ENCODE measurements around the gene PCBD1.
"Not testable (repeated sequence)": the region's sequence is repeated elsewhere in the genome, so short reads cannot be mapped to it uniquely, and the experiment has no call there.

Gene PCBD1

GRCh38 chr10:70925377-70926225 lies 37.2 kb upstream of the PCBD1 start:
- Histone ChIP-seq H3K79me2 (ENCODE audit: insufficient read depth, low read depth) (no peaks in the 10 kb centered on the region), H4K20me1 (ENCODE audit: insufficient read depth) (no peaks in the 10 kb centered on the region), H3K27me3 (ENCODE audit: insufficient read depth, low read depth) (peaks cover 8% of the 10 kb centered on the region; the same call in 1 of the 2 replicates), H2AFZ (ENCODE audit: low read depth) (peak overlapping the region; percentile 13; the same call in 1 of the 2 replicates), H3K36me3 (ENCODE audit: insufficient read depth) (no peaks in the 10 kb centered on the region), H3K4me1 (ENCODE audit: low read depth, poor library complexity, severe bottlenecking) (no peaks in the 10 kb centered on the region), H3K9ac (no peak overlapping the region), H3K27ac (no peak overlapping the region), H3K4me2 (no peak overlapping the region), H3K4me3 (IDR thresholded peaks at IDR 0.05; ENCODE audit: insufficient read depth, low read depth, low read length) (no peak overlapping the region)
- peak; percentile 93 for TF ChIP-seq CTCF (conservative IDR thresholded peaks at IDR 0.05; ENCODE audit: low read depth, low read length)

GRCh38 chr10:70923696-70924095 lies 35.3 kb upstream of the PCBD1 start:
- H3K36me3 ChIP-seq (ENCODE audit: insufficient read depth) = no peaks in the 10 kb centered on the region
- H3K79me2 ChIP-seq (ENCODE audit: insufficient read depth, low read depth) = no peaks in the 10 kb centered on the region
- H3K4me3 ChIP-seq (IDR thresholded peaks at IDR 0.05; ENCODE audit: insufficient read depth, low read depth, low read length) = no peak overlapping the region
- H2AFZ ChIP-seq (ENCODE audit: low read depth) = no peak overlapping the region
- no peak overlapping the region for H3K4me2 ChIP-seq
- H3K9ac ChIP-seq = no peak overlapping the region
- peaks cover 19% of the 10 kb centered on the region; the same call in 1 of the 2 replicates for H3K27me3 ChIP-seq (ENCODE audit: insufficient read depth, low read depth)
- H4K20me1 ChIP-seq (ENCODE audit: insufficient read depth) = no peaks in the 10 kb centered on the region
- TF ChIP-seq CTCF (conservative IDR thresholded peaks at IDR 0.05; ENCODE audit: low read depth, low read length) = no peak
- no peaks in the 10 kb centered on the region for H3K4me1 ChIP-seq (ENCODE audit: low read depth, poor library complexity, severe bottlenecking)
- H3K27ac ChIP-seq = no peak overlapping the region

GRCh38 chr10:70921285-70921684 lies 32.9 kb upstream of the PCBD1 start:
- Histone ChIP-seq H3K36me3 (ENCODE audit: insufficient read depth) (no peaks in the 10 kb centered on the region), H3K4me3 (IDR thresholded peaks at IDR 0.05; ENCODE audit: insufficient read depth, low read depth, low read length) (no peak overlapping the region), H3K79me2 (ENCODE audit: insufficient read depth, low read depth) (no peaks in the 10 kb centered on the region), H3K4me2 (no peak overlapping the region), H3K9ac (no peak overlapping the region), H4K20me1 (ENCODE audit: insufficient read depth) (no peaks in the 10 kb centered on the region), H3K27ac (no peak overlapping the region), H3K27me3 (ENCODE audit: insufficient read depth, low read depth) (peaks cover 39% of the 10 kb centered on the region; the same call in 1 of the 2 replicates), H3K4me1 (ENCODE audit: low read depth, poor library complexity, severe bottlenecking) (no peaks in the 10 kb centered on the region), H2AFZ (ENCODE audit: low read depth) (no peak overlapping the region)
- TF ChIP-seq CTCF (conservative IDR thresholded peaks at IDR 0.05; ENCODE audit: low read depth, low read length) = no peak

GRCh38 chr10:70920519-70920918 lies 32.2 kb upstream of the PCBD1 start:
- Histone ChIP-seq H3K36me3 (ENCODE audit: insufficient read depth) (no peaks in the 10 kb centered on the region), H4K20me1 (ENCODE audit: insufficient read depth) (no peaks in the 10 kb centered on the region), H3K9ac (no peak overlapping the region), H3K4me2 (no peak overlapping the region), H3K79me2 (ENCODE audit: insufficient read depth, low read depth) (no peaks in the 10 kb centered on the region), H3K27ac (no peak overlapping the region), H3K4me1 (ENCODE audit: low read depth, poor library complexity, severe bottlenecking) (no peaks in the 10 kb centered on the region), H3K27me3 (ENCODE audit: insufficient read depth, low read depth) (peaks cover 43% of the 10 kb centered on the region; the same call in 1 of the 2 replicates), H3K4me3 (IDR thresholded peaks at IDR 0.05; ENCODE audit: insufficient read depth, low read depth, low read length) (no peak overlapping the region), H2AFZ (ENCODE audit: low read depth) (no peak overlapping the region)
- no peak for TF ChIP-seq CTCF (conservative IDR thresholded peaks at IDR 0.05; ENCODE audit: low read depth, low read length)

GRCh38 chr10:70919906-70920305 lies 31.5 kb upstream of the PCBD1 start:
- H3K27ac ChIP-seq; H3K79me2 ChIP-seq (ENCODE audit: insufficient read depth, low read depth); H3K9ac ChIP-seq; H3K36me3 ChIP-seq (ENCODE audit: insufficient read depth); H4K20me1 ChIP-seq (ENCODE audit: insufficient read depth); H3K4me2 ChIP-seq; H2AFZ ChIP-seq (ENCODE audit: low read depth); H3K4me3 ChIP-seq (IDR thresholded peaks at IDR 0.05; ENCODE audit: insufficient read depth, low read depth, low read length); H3K4me1 ChIP-seq (ENCODE audit: low read depth, poor library complexity, severe bottlenecking): not testable (repeated sequence)
- peaks cover 48% of the 10 kb centered on the region; the same call in 1 of the 2 replicates for H3K27me3 ChIP-seq (ENCODE audit: insufficient read depth, low read depth)

All from KMS-11 (cell line).